ENCODE data around the gene NABP1.

Gene NABP1

GRCh38 chr2:191713837-191714236 is 35.9 kb downstream of the NABP1 start:
- no peak for DNase-seq

GRCh38 chr2:191714925-191715324 is 37.0 kb downstream of the NABP1 start:
- DNase-seq: no peak

GRCh38 chr2:191715471-191715870 is 37.5 kb downstream of the NABP1 start:
- DNase-seq: no peak

- DNase-seq: no peak
Observed at GRCh38 chr2:191719261-191719660, 41.3 kb downstream of the NABP1 start.

GRCh38 chr2:191719938-191720337 is 42.0 kb downstream of the NABP1 start:
- no peak for DNase-seq

GRCh38 chr2:191721331-191721730 is 43.4 kb downstream of the NABP1 start:
- no peak for DNase-seq

GRCh38 chr2:191724015-191724414 is 46.1 kb downstream of the NABP1 start:
- no peak for DNase-seq

GRCh38 chr2:191728750-191729624 is 51.1 kb downstream of the NABP1 start:
- DNase-seq: no peak

- no peak for DNase-seq
Observed at GRCh38 chr2:191730263-191730662, 52.3 kb downstream of the NABP1 start.
